Large intestine (tissue), 3 donors: ENCODE results near the gene ZNF652. TPM values are rescaled to one million over a fixed set of nuclear protein-coding genes. Genes with fewer than 3 reads are reported as not detected.

ENCODE experiments used
- DNase-seq, 2 donors: peaks; one replicate each; pipeline versions ENCODE4 v3.0.0 to v3.0.0-alpha.2; 2013
- H3K27ac ChIP-seq: one replicate; pipeline ENCODE4 v1.5.1; 2013; ENCODE audit warnings: low read length
- H3K27me3 ChIP-seq: 2 replicates; pipeline ENCODE4 v1.6.1; 2013; ENCODE audit warnings: low read length; ENCODE audit not compliant: control insufficient read depth, insufficient read depth
- H3K36me3 ChIP-seq: 2 replicates; pipeline ENCODE4 v1.6.1; 2013; ENCODE audit warnings: low read length; ENCODE audit not compliant: control insufficient read depth, insufficient read depth
- H3K4me1 ChIP-seq: one replicate; pipeline ENCODE4 v1.6.1; 2013; ENCODE audit warnings: low read length; ENCODE audit not compliant: control insufficient read depth, insufficient read depth
- H3K4me3 ChIP-seq: one replicate; pipeline ENCODE4 v1.5.1; 2013; ENCODE audit warnings: low read length
- H3K9me3 ChIP-seq: one replicate; pipeline ENCODE4 v1.6.1; 2013; ENCODE audit warnings: mild to moderate bottlenecking, low read depth, low read length, moderate library complexity; ENCODE audit not compliant: control insufficient read depth
- WGBS: methylation state at CpG from one replicate; pipeline ENCODE4 v1.1.5; 2013; ENCODE audit warnings: low lambda C conversion rate; ENCODE audit not compliant: insufficient coverage; 5-methylcytosine and 5-hydroxymethylcytosine counted together
- polyA plus RNA-seq: library from polyadenylated mRNA; unstranded; fragments of 120-200 nt; gene quantifications from one replicate; pipeline ENCODE4 v1.2.1, GENCODE V29; 2013

ZNF652 gene
- polyA plus RNA-seq, 1 donor: 20.1 TPM

- WGBS: 0% methylated on average over 2 of the region's 8 CpGs
- H3K4me1 ChIP-seq: peaks cover 19% of the 10 kb centered on the region
- no peaks in the 10 kb centered on the region for H3K9me3 ChIP-seq
- DNase-seq: peak in 1 of 2 donors; percentile 30
- no peaks in the 10 kb centered on the region for H3K27me3 ChIP-seq
- H3K4me3 ChIP-seq: peak overlapping the region; percentile 94
- H3K27ac ChIP-seq: peak overlapping the region; percentile 38
- H3K36me3 ChIP-seq: no peaks in the 10 kb centered on the region
These were observed 1.9 kb downstream of the ZNF652 start for GRCh38 chr17:49359990-49360795.

GRCh38 chr17:49358641-49359247 is 3.3 kb downstream of the ZNF652 start:
- no peak overlapping the region for H3K4me3 ChIP-seq
- no peaks in the 10 kb centered on the region for H3K36me3 ChIP-seq
- no peaks in the 10 kb centered on the region for H3K9me3 ChIP-seq
- H3K27ac ChIP-seq: no peak overlapping the region
- 71% methylated on average over 1 of the region's 4 CpGs for WGBS
- peak in 1 of 2 donors; percentile 20 for DNase-seq
- H3K27me3 ChIP-seq: no peaks in the 10 kb centered on the region
- H3K4me1 ChIP-seq: peaks cover 19% of the 10 kb centered on the region

GRCh38 chr17:49357516-49357915 is 4.5 kb downstream of the ZNF652 start:
- Histone ChIP-seq H3K9me3 (no peaks in the 10 kb centered on the region), H3K27me3 (no peaks in the 10 kb centered on the region), H3K4me3 (no peak overlapping the region), H3K27ac (no peak overlapping the region), H3K4me1 (peaks cover 19% of the 10 kb centered on the region), H3K36me3 (no peaks in the 10 kb centered on the region)
- WGBS: no CpG with 5 or more reads among the region's 3 CpGs
- no peak for DNase-seq

- no peak overlapping the region for H3K27ac ChIP-seq
- peaks cover 19% of the 10 kb centered on the region for H3K4me1 ChIP-seq
- H3K27me3 ChIP-seq: no peaks in the 10 kb centered on the region
- no CpG with 5 or more reads among the region's 5 CpGs for WGBS
- H3K9me3 ChIP-seq: no peaks in the 10 kb centered on the region
- H3K36me3 ChIP-seq: no peaks in the 10 kb centered on the region
- no peak for DNase-seq
- H3K4me3 ChIP-seq: no peak overlapping the region
These were observed 5.7 kb downstream of the ZNF652 start for GRCh38 chr17:49356320-49356719.

- no peak for DNase-seq
- no peaks in the 10 kb centered on the region for H3K36me3 ChIP-seq
- H3K9me3 ChIP-seq: no peaks in the 10 kb centered on the region
- peaks cover 6% of the 10 kb centered on the region for H3K4me1 ChIP-seq
- H3K4me3 ChIP-seq: no peak overlapping the region
- no peak overlapping the region for H3K27ac ChIP-seq
- H3K27me3 ChIP-seq: no peaks in the 10 kb centered on the region
- no CpG with 5 or more reads among the region's 1 CpG for WGBS
These were observed 8.4 kb downstream of the ZNF652 start for GRCh38 chr17:49353607-49354006.

- DNase-seq: no peak
- Histone ChIP-seq H3K27ac (no peak overlapping the region), H3K27me3 (no peaks in the 10 kb centered on the region), H3K36me3 (no peaks in the 10 kb centered on the region), H3K4me3 (no peak overlapping the region), H3K4me1 (peaks cover under 1% of the 10 kb centered on the region), H3K9me3 (no peaks in the 10 kb centered on the region)
- WGBS: 100% methylated on average over 1 of the region's 6 CpGs
These were observed 9.4 kb downstream of the ZNF652 start for GRCh38 chr17:49352587-49353154.

- H3K27ac ChIP-seq: no peak overlapping the region
- H3K9me3 ChIP-seq: no peaks in the 10 kb centered on the region
- no peak overlapping the region for H3K4me3 ChIP-seq
- no peak for DNase-seq
- no peaks in the 10 kb centered on the region for H3K36me3 ChIP-seq
- H3K4me1 ChIP-seq: no peaks in the 10 kb centered on the region
- no peaks in the 10 kb centered on the region for H3K27me3 ChIP-seq
- WGBS: no CpG with 5 or more reads among the region's 3 CpGs
These were observed 10.4 kb downstream of the ZNF652 start for GRCh38 chr17:49351572-49352140.

GRCh38 chr17:49349541-49349940 is 12.5 kb downstream of the ZNF652 start:
- no peaks in the 10 kb centered on the region for H3K9me3 ChIP-seq
- H3K27me3 ChIP-seq: no peaks in the 10 kb centered on the region
- no peaks in the 10 kb centered on the region for H3K36me3 ChIP-seq
- no peak for DNase-seq
- no peaks in the 10 kb centered on the region for H3K4me1 ChIP-seq
- no peak overlapping the region for H3K27ac ChIP-seq
- no peak overlapping the region for H3K4me3 ChIP-seq

GRCh38 chr17:49344914-49345313 is 17.1 kb downstream of the ZNF652 start:
- Histone ChIP-seq H3K4me3 (no peak overlapping the region), H3K27me3 (no peaks in the 10 kb centered on the region), H3K9me3 (no peaks in the 10 kb centered on the region), H3K27ac (no peak overlapping the region), H3K4me1 (no peaks in the 10 kb centered on the region), H3K36me3 (no peaks in the 10 kb centered on the region)
- DNase-seq: no peak
- WGBS: no CpG with 5 or more reads among the region's 5 CpGs

- no peaks in the 10 kb centered on the region for H3K36me3 ChIP-seq
- no peaks in the 10 kb centered on the region for H3K9me3 ChIP-seq
- H3K4me1 ChIP-seq: no peaks in the 10 kb centered on the region
- H3K27me3 ChIP-seq: no peaks in the 10 kb centered on the region
- DNase-seq: no peak
- no peak overlapping the region for H3K4me3 ChIP-seq
- WGBS: 48% methylated on average over 2 of the region's 3 CpGs
- H3K27ac ChIP-seq: no peak overlapping the region
These were observed 18.8 kb downstream of the ZNF652 start for GRCh38 chr17:49343273-49343672.
